ENCODE data around the gene C14orf132.

DNA sequence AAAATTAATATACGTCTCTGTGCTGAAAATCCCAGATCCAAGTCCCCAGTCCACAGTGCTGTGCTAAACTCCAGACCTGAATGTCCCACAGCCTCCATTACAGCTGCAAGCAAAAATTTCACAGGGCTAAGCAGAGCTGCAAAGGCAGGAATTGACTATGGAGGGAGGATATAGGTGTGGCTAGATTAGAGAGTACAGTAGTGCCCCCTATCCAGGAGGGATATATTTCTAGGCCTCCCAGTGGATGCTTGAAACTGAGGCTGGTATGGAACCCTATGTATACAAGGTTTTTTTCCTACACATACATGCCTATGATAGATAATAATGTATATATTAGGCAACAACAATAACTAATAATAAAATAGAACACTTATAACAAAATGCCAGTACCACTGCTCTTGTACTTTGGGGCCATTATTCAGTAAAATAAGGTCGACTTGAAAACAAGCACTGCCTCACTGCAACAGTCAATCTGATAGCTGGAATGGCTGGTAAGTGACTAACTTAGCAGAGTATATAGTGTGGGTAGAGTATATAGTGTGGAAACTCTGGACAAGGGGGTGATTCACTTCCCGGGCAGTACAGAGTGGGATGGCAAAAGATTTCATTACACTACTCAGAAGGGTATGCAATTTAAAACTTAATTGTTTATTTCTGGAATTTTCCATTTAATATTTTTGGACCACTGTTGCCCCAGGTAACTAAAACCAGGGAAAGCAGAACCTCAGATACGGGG, 82.7 kb downstream of the C14orf132 start:
- TF ChIP-seq TAF1 (IDR thresholded peaks at IDR 0.05; ENCODE audit: low read depth, low read length) (no peak), POLR2A (IDR thresholded peaks at IDR 0.05; ENCODE audit: low read depth, low read length) (no peak), POU2F2 (IDR thresholded peaks at IDR 0.05; ENCODE audit: low read depth, low read length) (no peak)
